NB4 (cell line): ENCODE measurements around the gene CFAP57.

Source experiments
- DNase-seq: peaks from one replicate; pipeline ENCODE4 v3.0.0; 2010; ENCODE audit warnings: low read depth
- H3K4me3 ChIP-seq: one replicate; pipeline ENCODE4 v1.5.1; 2011; ENCODE audit warnings: mild to moderate bottlenecking, low read depth, low read length, moderate library complexity
- CTCF ChIP-seq: IDR thresholded peaks from one replicate; pipeline ENCODE4 v1.5.1; 2012; ENCODE audit warnings: low read depth, low read length
- MAX ChIP-seq: IDR thresholded peaks from 2 replicates; pipeline ENCODE4 v1.6.1; 2011; ENCODE audit warnings: low read depth, low read length
- MYC ChIP-seq: IDR thresholded peaks from 2 replicates; pipeline ENCODE4 v1.6.1; 2011; ENCODE audit warnings: low read depth, low read length
- POLR2A ChIP-seq: IDR thresholded peaks from 2 replicates; pipeline ENCODE4 v1.6.1; 2011; ENCODE audit warnings: mild to moderate bottlenecking; ENCODE audit not compliant: insufficient read length; ENCODE audit errors: extremely low read depth

CFAP57 gene

GRCh38 chr1:43294761-43295160 is 122.6 kb downstream of the CFAP57 start:
- no peak for DNase-seq
- TF ChIP-seq MAX (no peak), MYC (no peak), CTCF (no peak), POLR2A (no peak)
- no peak overlapping the region for H3K4me3 ChIP-seq

GRCh38 chr1:43296207-43296606 is 124.1 kb downstream of the CFAP57 start:
- TF ChIP-seq MAX, result no peak
- no peak for TF ChIP-seq CTCF
- no peak for TF ChIP-seq MYC
- no peak for TF ChIP-seq POLR2A
- H3K4me3 ChIP-seq, result no peak overlapping the region
- no peak for DNase-seq

- no peak overlapping the region for H3K4me3 ChIP-seq
- DNase-seq, result no peak
- TF ChIP-seq MAX (no peak), CTCF (no peak), POLR2A (no peak), MYC (no peak)
These were observed 125.9 kb downstream of the CFAP57 start for GRCh38 chr1:43298055-43298454.

GRCh38 chr1:43299101-43299500 is 127.0 kb downstream of the CFAP57 start:
- H3K4me3 ChIP-seq, result no peak overlapping the region
- TF ChIP-seq POLR2A (no peak), MAX (no peak), CTCF (no peak), MYC (no peak)
- DNase-seq, result no peak

DNA sequence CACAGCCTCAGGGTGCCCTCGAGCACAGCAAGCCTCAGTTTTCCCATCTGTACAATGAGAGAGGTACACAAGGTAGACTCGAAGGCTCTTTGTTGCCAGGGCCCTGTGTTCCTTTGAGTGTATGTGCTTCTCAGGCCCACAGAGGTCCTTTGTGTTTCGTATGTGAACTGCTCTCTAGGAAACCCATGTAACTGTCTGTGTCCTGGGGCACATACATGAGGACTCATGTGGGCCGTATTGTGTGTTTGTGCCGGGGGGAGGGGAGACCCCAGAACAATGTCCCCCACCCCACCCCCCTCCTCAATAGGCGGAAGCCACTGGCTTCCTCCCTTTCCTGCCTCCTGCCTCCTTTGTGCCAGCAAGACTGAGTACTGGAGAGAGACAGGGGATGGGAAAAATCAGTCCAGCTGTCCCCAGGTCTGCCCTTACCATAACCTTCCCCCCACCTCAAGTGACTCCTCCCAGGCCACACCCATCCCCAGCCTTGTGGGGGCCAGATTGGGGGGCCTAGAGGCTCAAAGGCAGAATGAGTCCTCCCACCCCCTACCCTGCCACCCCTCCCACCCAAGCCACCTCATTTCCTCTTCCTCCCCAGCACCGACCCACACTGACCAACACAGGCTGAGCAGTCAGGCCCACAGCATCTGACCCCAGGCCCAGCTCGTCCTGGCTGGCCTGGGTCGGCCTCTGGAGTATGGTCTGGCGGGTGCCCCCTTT is 128.4 kb downstream of the CFAP57 start, which contains the start of gene TIE1:
TIE1 (plus strand) TSS at position 605 of the 717 bp plus-strand sequence; CDS start at position 695, 90 bp downstream.
- TF ChIP-seq CTCF (no peak), POLR2A (no peak), MYC (no peak), MAX (no peak)
- DNase-seq, result peak; percentile 44
- H3K4me3 ChIP-seq, result no peak within 1 kb of the TSS
